K562 (cell line): ENCODE results near the gene STK11. TPM values are rescaled to one million over a fixed set of nuclear protein-coding genes. Genes with fewer than 3 reads are reported as not detected.

Experiments used
- AFF4 ChIP-seq: sonication (generic); formaldehyde crosslinking; IDR thresholded peaks from 2 replicates; pipeline ENCODE4 v1.8.0; 2023; ENCODE audit warnings: mild to moderate bottlenecking, missing genetic modification reagents
- CBX2 ChIP-seq: fragments of 200-600 bp; sonication (generic); IDR thresholded peaks from one replicate; pipeline ENCODE4 v1.6.1; 2012; ENCODE audit warnings: mild to moderate bottlenecking, low read length, inconsistent platforms; ENCODE audit not compliant: insufficient read depth, poor library complexity, severe bottlenecking
- CTBP1 ChIP-seq: fragments of 450-650 bp; IDR thresholded peaks from 2 replicates; pipeline ENCODE4 v1.6.1; 2016; ENCODE audit warnings: borderline replicate concordance
- ETS1 ChIP-seq: conservative IDR thresholded peaks from 2 replicates; pipeline ENCODE4 v1.6.1; 2011; ENCODE audit warnings: low read depth, mild to moderate bottlenecking, low read length; ENCODE audit not compliant: control insufficient read depth
- FOXM1 ChIP-seq, 2 experiments: fragments of 450-650 bp in 1 of 2; sonication (generic) in 1 of 2; formaldehyde crosslinking in 1 of 2; IDR thresholded peaks; 2 replicates each; pipeline versions ENCODE4 v1.6.1 to v1.9.0; 2017 to 2022; ENCODE audit warnings: low read depth in 2 of 2, mild to moderate bottlenecking in 2 of 2, missing genetic modification reagents in 1 of 2, moderate library complexity in 1 of 2
- KLF1 ChIP-seq: fragments of 450-650 bp; IDR thresholded peaks from 2 replicates; pipeline ENCODE4 v1.6.1; 2016; ENCODE audit warnings: missing genetic modification characterization, missing compliant biosample characterization
- MITF ChIP-seq: IDR thresholded peaks from 2 replicates; pipeline ENCODE4 v1.6.1; 2014; ENCODE audit warnings: antibody characterized with exemption
- SLC30A9 ChIP-seq: fragments of 250-450 bp; sonication (Bioruptor Pico); IDR thresholded peaks from 2 replicates; pipeline ENCODE4 v1.8.0; 2022; ENCODE audit warnings: mild to moderate bottlenecking, moderate library complexity
- TGIF2 ChIP-seq: sonication (generic); formaldehyde crosslinking; IDR thresholded peaks from 2 replicates; pipeline ENCODE4 v1.8.1; 2022; ENCODE audit warnings: mild to moderate bottlenecking, missing genetic modification reagents, moderate library complexity
- ZBTB49 ChIP-seq: sonication (generic); formaldehyde crosslinking; IDR thresholded peaks from 2 replicates; pipeline ENCODE4 v1.8.0; 2022; ENCODE audit warnings: missing genetic modification reagents, mild to moderate bottlenecking, borderline replicate concordance
- ZNF589 ChIP-seq: fragments of 200-800 bp; sonication (Bioruptor generic); IDR thresholded peaks from 2 replicates; pipeline ENCODE4 v1.6.1; 2016; ENCODE audit warnings: low read depth, missing genetic modification characterization, missing compliant biosample characterization
- ZNF766 ChIP-seq: fragments of 200-800 bp; sonication (Bioruptor generic); conservative IDR thresholded peaks from 2 replicates; pipeline ENCODE4 v1.6.1; 2016; ENCODE audit warnings: missing genetic modification characterization, missing compliant biosample characterization
- polyA plus RNA-seq, 8 experiments: library from polyadenylated mRNA; depleted of rRNA in 4 of 8; stranded (reverse) in 5 of 8; unstranded in 3 of 8; fragments of >200 nt; fragmentation: Nextera tagmentation in 2 of 8; fragmentation: Illumina TruSeq in 1 of 8; extraction: Ambion mirVana in 2 of 8; extraction: Trizol in 1 of 8; gene quantifications; 2 replicates each; pipeline versions ENCODE4 v1.2.1 to v1.2.3, GENCODE V29; 2011 to 2014; ENCODE audit warnings: inconsistent platforms in 1 of 8, missing spikeins in 1 of 8
- total RNA-seq, 7 experiments: library from RNA; depleted of rRNA in 6 of 7; stranded (reverse); fragments of >200 nt in 6 of 7; fragmentation: Illumina TruSeq in 2 of 7; extraction: Trizol in 2 of 7; gene quantifications; 2 replicates each; pipeline versions ENCODE4 v1.2.1 to v1.2.3, GENCODE V29; 2011 to 2021; ENCODE audit warnings: low replicate concordance in 1 of 7

The STK11 gene
- total and polyA plus RNA-seq, 9 of the 15 experiments (the other 6 are each of a cell fraction or from before 2014, with no cell fraction given): 0.15 to 96.5 (median 31.7) TPM

GRCh38 chr19:1205114-1206099 is at the start of gene STK11 (continued):
- no peak for TF ChIP-seq MITF
- no peak for TF ChIP-seq ZNF766
- no peak; the same call in 1 of the 2 replicates for TF ChIP-seq FOXM1 (IDR thresholded peaks at IDR 0.05; ENCODE audit: low read depth)
- TF ChIP-seq FOXM1 (CRISPR knock-in tag; IDR thresholded peaks at IDR 0.05; ENCODE audit: low read depth): no peak
- TF ChIP-seq TGIF2 (CRISPR knock-in tag): no peak
- TF ChIP-seq CTBP1: peak; percentile 74
- TF ChIP-seq SLC30A9 (CRISPR knock-in tag): no peak
- TF ChIP-seq ZNF589: 0 out of 2 replicates have a peak, but pooled peaks have one; percentile 4
- no peak for TF ChIP-seq ZBTB49 (CRISPR knock-in tag)
- TF ChIP-seq CBX2: no peak
- no peak for TF ChIP-seq AFF4 (CRISPR knock-in tag)
- TF ChIP-seq KLF1 (tag): no peak
- peak; percentile 47 for TF ChIP-seq ETS1
